GM18526 (cell line): ENCODE measurements around the gene THUMPD2.

Source experiments
- POLR2A ChIP-seq: IDR thresholded peaks from 3 replicates; pipeline ENCODE4 v1.6.1; 2011; ENCODE audit not compliant: insufficient read length; ENCODE audit errors: extremely low read depth

THUMPD2 gene

GRCh38 chr2:39778233-39778632, 825 bp downstream of the THUMPD2 start:
- no peak for TF ChIP-seq POLR2A

DNA sequence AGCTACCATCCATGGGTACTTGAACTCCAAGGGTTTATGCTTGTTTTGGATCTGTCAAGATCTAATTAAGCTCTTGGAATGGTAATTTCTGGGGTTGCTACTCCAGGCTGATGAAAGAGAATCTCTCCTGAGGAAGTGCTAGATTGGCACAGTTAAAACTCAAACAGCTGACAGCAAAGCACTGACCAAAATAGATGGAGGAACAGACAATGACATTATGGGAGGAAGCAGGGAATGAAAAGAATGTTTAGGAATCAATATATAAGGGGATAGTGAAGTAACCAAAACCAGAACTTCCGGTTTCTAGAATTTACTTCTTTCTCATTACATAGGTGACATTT, 6.3 kb downstream of the THUMPD2 start:
- no peak for TF ChIP-seq POLR2A

DNA sequence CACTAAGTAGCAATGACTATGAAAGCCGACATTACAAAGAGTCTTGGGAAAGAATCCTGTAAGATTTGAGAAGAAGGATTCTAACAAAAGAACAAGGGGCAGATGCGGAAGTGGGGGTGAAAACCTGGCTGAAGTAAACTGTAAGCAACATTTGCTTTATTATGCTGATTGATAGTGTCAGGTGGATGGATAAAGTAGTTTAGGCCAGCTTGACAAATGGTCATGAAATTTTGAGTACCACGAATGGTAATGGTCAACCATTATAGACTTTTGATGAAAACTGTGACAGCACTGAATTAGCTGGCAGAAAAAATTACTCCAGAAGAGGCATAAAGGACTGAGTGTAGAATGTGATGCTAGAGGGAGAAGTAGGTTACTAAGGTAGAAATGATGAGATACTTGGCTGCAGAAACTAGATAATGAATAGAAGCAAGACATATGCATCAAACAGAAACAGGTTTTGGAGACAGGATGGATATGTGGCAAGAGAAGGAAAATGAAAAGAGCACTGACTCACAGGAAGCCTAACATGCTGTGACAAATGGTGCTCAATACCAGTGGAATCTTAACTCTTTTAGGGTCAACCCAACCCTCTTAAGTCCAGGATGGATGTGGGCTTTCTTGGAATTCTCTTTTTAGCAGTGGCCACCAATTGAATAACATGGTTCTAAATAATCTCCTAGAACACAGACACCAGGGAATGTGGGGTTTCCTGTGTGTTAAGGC, 6.8 kb downstream of the THUMPD2 start:
- TF ChIP-seq POLR2A: no peak

DNA sequence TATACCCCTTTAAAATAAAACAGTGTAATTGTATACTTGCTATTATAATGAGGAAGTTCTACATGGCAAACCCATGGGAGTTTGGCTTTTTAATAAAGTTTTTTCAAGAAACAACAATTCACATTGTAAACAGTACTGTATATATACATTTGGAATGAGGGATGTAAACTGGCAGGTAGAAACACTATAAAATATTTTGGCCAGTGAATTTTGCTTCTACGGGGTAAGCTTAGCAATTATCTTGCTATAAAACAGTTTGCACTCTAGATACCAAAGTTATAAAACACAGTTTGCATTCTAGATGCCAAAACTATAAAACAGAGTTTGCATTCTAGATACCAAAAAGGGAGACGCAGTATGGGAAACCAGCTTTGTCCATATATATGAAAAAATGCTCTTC, 16.6 kb downstream of the THUMPD2 start:
- TF ChIP-seq POLR2A: no peak

- TF ChIP-seq POLR2A: no peak
Observed at GRCh38 chr2:39757156-39757555, 21.9 kb downstream of the THUMPD2 start.

DNA sequence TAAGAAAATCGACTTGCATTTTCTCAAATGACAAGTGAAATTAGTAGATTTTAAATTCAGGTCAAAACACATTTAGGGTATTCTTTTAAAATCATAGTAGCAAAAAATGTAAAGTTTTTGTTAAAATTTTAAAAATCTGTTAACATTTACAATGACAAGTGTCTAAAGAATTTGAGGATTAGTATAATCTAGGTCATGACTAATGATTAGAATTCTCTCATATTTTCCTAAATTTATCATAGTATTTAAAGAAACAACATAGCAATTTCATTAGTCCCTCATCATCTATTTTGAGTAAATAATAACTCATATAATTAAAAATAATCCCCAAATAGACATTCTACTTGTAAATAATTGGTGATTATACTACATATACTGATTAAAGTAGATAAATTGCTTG, 23.6 kb downstream of the THUMPD2 start:
- TF ChIP-seq POLR2A: no peak

DNA sequence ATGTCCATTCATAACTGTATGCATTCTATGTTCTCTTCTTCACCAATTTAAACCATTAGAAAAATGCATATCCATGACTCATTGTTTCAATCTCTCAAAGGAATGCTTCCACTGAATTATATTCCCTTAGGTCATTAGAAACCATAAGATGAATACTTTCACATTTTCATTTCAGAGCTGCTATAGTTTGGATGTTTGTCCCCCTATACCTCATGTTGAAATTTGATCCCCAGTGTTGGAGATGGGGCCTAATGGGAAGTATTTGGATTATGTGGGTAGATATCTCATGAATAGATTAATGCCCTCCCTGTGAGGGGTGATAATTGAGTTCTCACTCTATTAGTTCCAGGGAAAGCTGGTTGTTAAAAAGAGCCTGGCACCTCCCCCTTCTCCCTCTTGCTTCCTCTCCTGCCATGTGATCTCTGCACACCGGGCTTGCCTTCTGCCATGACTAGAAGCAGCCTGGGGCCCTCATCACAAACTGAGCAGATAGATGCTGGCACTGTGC, 35.7 kb downstream of the THUMPD2 start:
- no peak for TF ChIP-seq POLR2A

GRCh38 chr2:39741871-39742270, 37.2 kb downstream of the THUMPD2 start:
- TF ChIP-seq POLR2A: no peak

DNA sequence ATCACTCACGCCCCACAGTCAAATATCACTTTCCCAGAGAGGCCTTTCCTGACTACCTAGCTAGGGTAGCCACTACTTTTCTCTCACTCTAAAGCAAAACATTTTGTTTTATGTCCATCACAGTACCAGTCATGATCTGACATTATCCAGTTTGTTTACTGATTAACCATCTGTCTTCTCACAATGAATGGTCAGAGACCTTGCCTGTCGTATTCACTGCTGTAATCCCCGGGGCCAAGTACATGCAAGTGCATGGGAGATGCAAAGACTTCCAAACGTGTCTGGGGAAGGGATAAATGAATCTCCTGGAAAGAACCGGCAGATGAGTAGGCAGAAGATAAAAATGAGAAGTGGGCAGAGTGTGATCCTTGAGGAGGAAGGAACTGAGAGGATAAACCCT, 39.7 kb downstream of the THUMPD2 start:
- TF ChIP-seq POLR2A: no peak

DNA sequence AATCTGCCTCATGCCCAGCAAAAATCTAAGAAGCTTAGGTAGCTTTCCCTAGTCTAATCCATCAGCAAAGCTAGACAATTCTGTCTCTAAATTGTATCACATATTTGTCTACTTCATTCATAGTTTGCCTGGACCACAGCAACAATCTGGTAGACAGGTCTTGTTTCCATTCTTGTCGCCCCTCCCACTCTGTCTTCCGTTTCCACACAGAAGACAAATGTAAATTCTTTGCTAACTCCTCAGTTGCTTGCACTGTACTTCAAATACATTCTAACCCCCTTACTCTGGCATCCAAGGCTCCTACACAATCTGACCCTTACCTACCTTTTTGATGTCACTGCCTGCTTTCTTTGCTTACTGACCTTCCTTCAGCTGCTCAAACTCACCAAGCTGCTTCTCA, 40.1 kb downstream of the THUMPD2 start:
- no peak for TF ChIP-seq POLR2A

DNA sequence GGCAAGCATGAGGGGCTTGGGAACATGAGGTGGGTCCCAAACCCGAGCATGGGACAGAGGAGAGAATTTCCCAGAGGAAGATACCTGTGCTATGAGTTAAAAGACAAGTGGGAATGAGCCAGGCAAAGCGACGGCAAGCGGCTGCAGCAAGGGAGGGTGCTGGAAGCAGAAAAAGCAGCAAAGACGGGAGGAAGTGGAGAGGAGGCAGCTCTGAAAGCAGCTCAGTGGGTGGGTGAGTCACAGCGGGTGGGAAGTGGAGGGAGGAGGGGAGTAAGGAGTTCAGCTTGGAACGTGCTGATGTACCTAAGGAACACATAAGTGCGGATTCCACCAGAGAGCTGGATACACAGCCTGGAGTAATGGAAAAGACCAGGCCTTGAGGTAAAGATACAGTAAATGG, 41.4 kb downstream of the THUMPD2 start:
- no peak for TF ChIP-seq POLR2A

DNA sequence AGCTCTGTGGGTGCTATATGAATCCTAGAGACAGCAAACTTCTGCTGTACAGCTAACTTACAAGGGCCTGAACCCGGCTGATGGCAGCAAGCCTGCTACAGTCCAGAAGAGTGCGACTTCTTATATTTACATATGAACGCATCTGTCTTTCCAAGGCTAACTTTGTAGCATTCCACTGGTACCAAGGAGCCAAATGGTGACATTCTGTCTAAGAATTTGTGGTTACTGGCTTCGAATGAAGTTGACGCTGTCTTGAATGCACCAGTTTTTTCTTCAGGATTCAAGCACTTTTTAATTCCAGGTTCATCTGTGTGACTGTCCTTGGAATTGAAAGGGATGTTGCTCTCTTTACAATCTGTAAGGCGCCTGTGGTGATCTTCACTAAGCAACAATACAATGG, 42.4 kb downstream of the THUMPD2 start:
- no peak for TF ChIP-seq POLR2A

GRCh38 chr2:39735648-39736047, 43.4 kb downstream of the THUMPD2 start:
- no peak for TF ChIP-seq POLR2A

DNA sequence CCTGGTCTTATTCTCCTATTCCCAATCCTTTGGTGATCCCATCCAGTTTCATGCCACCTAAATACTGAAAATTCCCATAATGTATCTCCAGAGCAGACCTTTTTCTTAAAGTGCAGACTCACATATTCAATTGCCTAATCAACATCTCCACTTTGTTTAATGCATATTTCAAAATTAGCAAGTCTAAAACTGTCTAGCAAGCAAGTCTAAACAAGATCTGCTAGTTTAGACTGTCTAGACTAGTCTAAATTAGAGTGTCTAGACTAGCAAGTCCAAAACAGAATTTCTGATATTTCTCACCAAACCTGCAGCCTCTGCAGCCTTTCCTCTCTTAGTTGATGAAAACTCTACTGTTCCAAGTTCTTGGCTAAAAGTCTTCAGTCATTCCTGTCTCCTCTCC, 44.6 kb downstream of the THUMPD2 start:
- no peak for TF ChIP-seq POLR2A

GRCh38 chr2:39733070-39733674, 45.9 kb downstream of the THUMPD2 start:
- TF ChIP-seq POLR2A: no peak

DNA sequence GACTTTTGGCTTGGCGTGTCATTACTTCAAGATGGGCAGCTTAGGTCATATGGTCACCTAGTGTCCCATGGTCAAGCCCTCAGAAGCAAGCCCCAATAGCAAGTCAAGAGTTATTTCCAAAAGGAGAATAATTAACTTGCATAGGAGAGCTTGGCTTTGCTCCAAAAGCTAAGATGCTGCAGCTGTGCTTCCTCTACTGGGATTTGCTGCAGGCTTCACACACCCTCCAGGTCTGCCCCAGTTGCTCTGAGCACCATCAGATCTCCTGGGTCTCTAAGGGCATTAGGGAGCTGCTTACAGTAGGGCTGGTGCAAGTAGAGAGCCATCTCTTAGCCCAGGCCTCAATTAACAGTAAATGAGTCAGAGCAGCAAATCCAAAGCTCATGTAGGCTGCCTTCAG, 46.6 kb downstream of the THUMPD2 start:
- TF ChIP-seq POLR2A: no peak

DNA sequence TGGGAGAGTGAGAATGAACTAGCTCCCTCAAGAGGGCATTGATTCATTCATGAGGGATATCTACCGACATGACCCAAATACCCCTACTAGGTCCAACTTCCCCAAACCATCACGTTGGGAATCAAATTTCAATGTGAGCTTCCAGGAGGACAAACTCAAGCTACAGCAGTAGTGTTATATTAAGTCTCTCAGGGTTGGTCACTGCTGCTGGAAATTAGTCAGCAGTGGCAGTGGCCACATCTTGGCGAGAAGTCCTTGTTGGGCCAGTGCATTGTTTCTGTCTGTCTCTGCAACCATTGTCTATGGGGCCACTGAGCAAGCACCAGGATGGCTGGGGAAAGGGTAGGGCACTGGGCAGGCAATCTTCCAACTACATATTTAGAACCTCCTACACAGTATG, 47.5 kb downstream of the THUMPD2 start:
- TF ChIP-seq POLR2A: no peak

DNA sequence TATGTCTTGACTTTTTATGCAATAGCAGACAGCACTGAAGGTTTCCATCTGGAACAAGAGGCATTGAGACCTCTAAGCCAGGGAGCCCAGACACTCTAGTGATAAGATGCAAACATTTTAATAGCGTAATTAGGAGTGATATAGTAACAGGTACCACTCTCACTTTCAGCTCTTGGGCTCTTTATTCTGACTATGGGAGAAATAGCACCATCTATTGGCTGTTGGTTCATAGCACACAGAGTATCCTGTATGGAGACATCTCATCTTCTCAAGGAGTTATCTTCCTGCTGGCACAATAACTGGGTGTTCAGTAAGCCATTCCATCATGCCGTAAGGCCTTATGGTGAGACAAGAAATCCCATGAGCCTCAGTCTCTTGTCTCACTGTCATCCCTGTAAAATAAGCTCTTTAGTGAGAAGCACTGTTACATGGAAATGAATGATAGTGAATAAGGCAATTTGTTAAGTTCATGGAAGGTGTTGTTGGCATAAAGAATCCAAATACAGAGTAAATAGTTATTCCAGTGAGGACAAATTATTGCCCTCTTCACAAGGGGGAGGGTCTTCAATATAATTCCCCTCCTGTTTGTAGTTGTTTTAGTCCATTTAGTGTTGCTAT, 48.3 kb downstream of the THUMPD2 start:
- TF ChIP-seq POLR2A: no peak
